Stomach (tissue), 4 donors: ENCODE results near the gene DUSP14.

Source experiments
- CTCF ChIP-seq, 7 experiments: fragments of 450-650 bp in 4 of 7; fragments of 200-600 bp in 3 of 7; sonication (generic) in 3 of 7; IDR thresholded peaks; one replicate each; pipeline ENCODE4 v1.5.1; 2016 to 2019; ENCODE audit warnings: antibody characterized with exemption in 7 of 7, control low read depth in 2 of 7, mild to moderate bottlenecking in 1 of 7
- EP300 ChIP-seq: sonication (generic); formaldehyde crosslinking; IDR thresholded peaks from one replicate; pipeline ENCODE4 v1.6.1; 2017; ENCODE audit warnings: antibody characterized with exemption
- POLR2AphosphoS5 ChIP-seq, 3 donors: sonication (generic); formaldehyde crosslinking; IDR thresholded peaks; one replicate each; pipeline ENCODE4 v1.6.1; 2016; ENCODE audit warnings: antibody characterized with exemption in 3 of 3

- TF ChIP-seq CTCF (IDR thresholded peaks at IDR 0.05) (no peak), EP300 (no peak), POLR2AphosphoS5 (IDR thresholded peaks at IDR 0.05) (no peak)
These were observed 13.1 kb upstream of the DUSP14 start for GRCh38 chr17:37476431-37477120.
